ENCODE measurements around the gene CHRNA5. TPM values are rescaled to one million over a fixed set of nuclear protein-coding genes. Genes with fewer than 3 reads are reported as not detected.

CHRNA5 gene
- total and polyA plus RNA-seq, 9 of the 15 experiments (the other 6 are each of a cell fraction or from before 2014, with no cell fraction given): 2.8 to 16.1 (median 11.4) TPM

- TF ChIP-seq ZNF589 (CRISPR knock-in tag; IDR thresholded peaks at IDR 0.05; ENCODE audit: low read depth) (no peak), NFE2 (IDR thresholded peaks at IDR 0.05; ENCODE audit: low read depth) (peak; percentile 33; the same call in 1 of the 2 replicates), SMARCA5 (IDR thresholded peaks at IDR 0.05) (peak; percentile 60; the same call in 1 of the 2 replicates), RBBP5 (IDR thresholded peaks at IDR 0.05; ENCODE audit: borderline replicate concordance, insufficient read depth, low read length, poor library complexity, severe bottlenecking) (peak; percentile 6), RFX1 (IDR thresholded peaks at IDR 0.05) (no peak), TBL1XR1 (IDR thresholded peaks at IDR 0.05; ENCODE audit: low read length in 2 of 2) (peak; percentile 57 to 58; a peak in 3 of 4 replicates), EP300 (IDR thresholded peaks at IDR 0.05; ENCODE audit: low read length) (peak; percentile 46; the same call in 1 of the 2 replicates), ZNF586 (CRISPR knock-in tag; conservative IDR thresholded peaks at IDR 0.05) (no peak), CXXC5 (CRISPR knock-in tag; IDR thresholded peaks at IDR 0.05) (peak; percentile 74), HDAC1 (IDR thresholded peaks at IDR 0.05) (peak in 1 of 2 experiments; percentile 58; a peak in 1 of 4 replicates), SOX6 (IDR thresholded peaks at IDR 0.05) (peak; percentile 60; the same call in 1 of the 2 replicates), MYC (IDR thresholded peaks at IDR 0.05; ENCODE audit: low read depth, low read length) (peak; percentile 70), MYC (CRISPR knock-in tag; IDR thresholded peaks at IDR 0.05; ENCODE audit: borderline replicate concordance, low read depth) (no peak), YY1 (IDR thresholded peaks at IDR 0.05; ENCODE audit: borderline replicate concordance in 1 of 3, control insufficient read depth in 1 of 3, extremely low read depth in 1 of 3, insufficient read depth in 3 of 3, insufficient read length in 1 of 3, insufficient replicate concordance in 2 of 3, low read depth in 1 of 3, low read length in 2 of 3) (peak in 2 of 3 experiments; percentile 43 to 49), BCOR (IDR thresholded peaks at IDR 0.05) (peak; percentile 53; the same call in 1 of the 2 replicates), EWSR1 (IDR thresholded peaks at IDR 0.05; ENCODE audit: borderline replicate concordance, low read depth, partially characterized antibody) (no peak), NEUROD1 (IDR thresholded peaks at IDR 0.05; ENCODE audit: borderline replicate concordance, low read depth, low read length, partially characterized antibody) (peak; percentile 14), FOXK2 (conservative IDR thresholded peaks at IDR 0.05 in 1 of 2, IDR thresholded peaks at IDR 0.05 in 1 of 2; ENCODE audit: low read depth in 2 of 2) (peak in 1 of 2 experiments; percentile 70; a peak in 2 of 4 replicates), MEF2D (tag; conservative IDR thresholded peaks at IDR 0.05; ENCODE audit: low read depth) (no peak), CBFA2T2 (conservative IDR thresholded peaks at IDR 0.05) (peak; percentile 36; the same call in 1 of the 2 replicates), POLR3G (IDR thresholded peaks at IDR 0.05; ENCODE audit: extremely low read depth, insufficient read length, insufficient replicate concordance) (no peak), HMGN3 (IDR thresholded peaks at IDR 0.05; ENCODE audit: borderline replicate concordance, extremely low read depth, insufficient read length, low read depth, low read length) (peak; percentile 58), DPF2 (IDR thresholded peaks at IDR 0.05) (peak; percentile 69; the same call in 1 of the 2 replicates), MNT (conservative IDR thresholded peaks at IDR 0.05) (peak in 1 of 2 experiments; percentile 62; a peak in 2 of 4 replicates), STAT5A (IDR thresholded peaks at IDR 0.05; ENCODE audit: borderline replicate concordance, low read length) (0 out of 2 replicates have a peak, but pooled peaks have one; percentile 44), POLR2G (IDR thresholded peaks at IDR 0.05; ENCODE audit: low read depth, low read length) (peak; percentile 90)
These were observed at the start of gene CHRNA5 (continued) for GRCh38 chr15:78565097-78565950.

All from K562 (cell line).